Lung (tissue), 12 donors: ENCODE results near the gene PLIN4. TPM values are rescaled to one million over a fixed set of nuclear protein-coding genes. Genes with fewer than 3 reads are reported as not detected.

Source experiments
- ATAC-seq: fragments of 200-7000 bp; cut with Tn5 transposase; one replicate; pipeline ENCODE4 v1.9.1; 2020; ENCODE audit warnings: moderate number of reproducible peaks; ENCODE audit not compliant: insufficient read depth, low FRiP score
- DNase-seq, 3 donors: peaks; one replicate each; pipeline ENCODE4 v3.0.0-alpha.2; 2013 to 2017
- H3K27ac ChIP-seq, 2 donors: one replicate each; pipeline ENCODE4 v1.5.1; 2013; ENCODE audit warnings: mild to moderate bottlenecking in 2 of 2, moderate library complexity in 2 of 2, control low read depth in 1 of 2, inconsistent platforms in 1 of 2, low read depth in 1 of 2, low read length in 1 of 2
- H3K27me3 ChIP-seq, 3 donors: one replicate each; pipeline ENCODE4 v1.5.1; 2013; ENCODE audit warnings: low read length in 2 of 3; ENCODE audit not compliant: control insufficient read depth in 3 of 3, insufficient read depth in 3 of 3
- H3K36me3 ChIP-seq, 4 donors: one replicate each; pipeline ENCODE4 v1.5.1; 2013; ENCODE audit warnings: low read length in 4 of 4, mild to moderate bottlenecking in 1 of 4, moderate library complexity in 1 of 4; ENCODE audit not compliant: control insufficient read depth in 4 of 4, insufficient read depth in 4 of 4
- H3K4me1 ChIP-seq, 5 donors: one replicate each; pipeline ENCODE4 v1.5.1; 2013; ENCODE audit warnings: low read length in 5 of 5, mild to moderate bottlenecking in 2 of 5, moderate library complexity in 1 of 5; ENCODE audit not compliant: control insufficient read depth in 5 of 5, insufficient read depth in 5 of 5
- H3K4me3 ChIP-seq: one replicate; pipeline ENCODE4 v1.5.1; 2013; ENCODE audit warnings: mild to moderate bottlenecking, control low read depth, moderate library complexity
- H3K9ac ChIP-seq, 2 donors: one replicate each; pipeline ENCODE4 v1.5.1; 2013; ENCODE audit warnings: low read length in 2 of 2, control low read depth in 1 of 2; ENCODE audit not compliant: insufficient read depth in 1 of 2
- H3K9me3 ChIP-seq, 4 donors: one replicate each; pipeline ENCODE4 v1.5.1; 2013; ENCODE audit warnings: low read length in 3 of 4, mild to moderate bottlenecking in 1 of 4, moderate library complexity in 1 of 4; ENCODE audit not compliant: control insufficient read depth in 4 of 4, insufficient read depth in 3 of 4
- WGBS, 2 donors: extraction: QIAGEN DNeasy Blood & Tissue Kit; methylation state at CpG; one replicate each; pipeline ENCODE4 v1.1.7; 2013; 5-methylcytosine and 5-hydroxymethylcytosine counted together
- polyA plus RNA-seq, 2 donors: library from polyadenylated mRNA; stranded (reverse); fragments of 200-250 nt; gene quantifications; one replicate each; pipeline ENCODE4 v1.2.1, GENCODE V29; 2013
- total RNA-seq, 2 donors: library from RNA; depleted of rRNA in 1 of 2; stranded (reverse); fragments of >200 nt in 1 of 2; gene quantifications; one replicate each; pipeline ENCODE4 v1.2.1, GENCODE V29; 2014 to 2021
- TF ChIP-seq, protein P1 (sequence below): IDR thresholded peaks from 2 replicates; pipeline ENCODE4 v1.5.1; 2012; ENCODE audit warnings: mild to moderate bottlenecking; ENCODE audit errors: control extremely low read depth, extremely low read depth
- donor health status: control.
- donor health status: control.
- donor health status: Bipolar disorder and iron deficiency.
- donor health status: healthy.
- donor health status: DM: yes; HTN: yes; CAD: no.

The PLIN4 gene
- total and polyA plus RNA-seq, 4 donors: 0.85 to 5.0 (median 3.8) TPM

DNA sequence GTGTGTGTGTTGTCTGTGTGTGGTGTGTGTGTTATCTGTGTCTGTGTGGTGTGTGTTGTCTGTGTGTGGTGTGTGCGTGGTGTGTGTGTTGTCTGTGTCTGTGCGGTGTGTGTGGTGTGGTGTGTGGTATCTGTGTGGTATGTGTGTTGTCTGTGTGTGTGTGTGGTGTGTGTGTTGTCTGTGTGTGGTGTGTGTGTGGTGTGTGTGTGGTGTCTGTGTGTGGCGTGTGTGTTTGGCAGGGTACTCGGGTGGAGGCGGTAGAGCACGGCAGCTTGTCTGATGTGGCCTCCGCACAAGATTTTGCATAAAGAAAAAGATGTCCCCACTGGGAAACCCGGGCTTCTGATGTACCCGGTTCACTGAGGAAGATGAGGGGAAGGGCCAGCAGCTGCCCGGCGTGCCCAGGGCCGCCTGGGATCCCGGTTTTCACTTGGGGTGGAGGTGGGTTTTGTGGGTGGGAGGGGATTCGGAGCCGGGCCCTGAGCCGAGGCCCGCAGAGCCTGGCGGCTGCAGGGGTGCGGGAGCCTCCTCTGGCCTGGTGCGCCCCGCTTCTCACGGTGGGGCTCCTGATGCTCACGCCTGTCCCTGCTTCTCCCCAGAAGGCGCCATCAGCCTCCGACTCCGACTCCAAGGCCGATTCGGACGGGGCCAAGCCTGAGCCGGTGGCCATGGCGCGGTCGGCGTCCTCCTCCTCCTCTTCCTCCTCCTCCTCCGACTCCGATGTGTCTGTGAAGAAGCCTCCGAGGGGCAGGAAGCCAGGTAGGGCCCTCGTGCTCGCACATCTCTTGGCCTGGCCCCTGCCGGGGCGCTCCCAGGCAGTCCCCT lies 25.0 kb downstream of the PLIN4 start:
- no peaks in the 10 kb centered on the region for H3K27me3 ChIP-seq
- 96 to 97% methylated on average over 32 to 41 of the region's 41 CpGs for WGBS, 2 donors
- H3K27ac ChIP-seq: no peak overlapping the region
- H3K4me3 ChIP-seq: no peak overlapping the region
- ATAC-seq: no peak
- H3K9me3 ChIP-seq: peaks cover 0 to 6% (median 0%) of the 10 kb centered on the region in 4 donors
- H3K4me1 ChIP-seq: no peaks in the 10 kb centered on the region
- DNase-seq: no peak
- H3K9ac ChIP-seq: no peak overlapping the region
- peaks cover 6 to 71% (median 25%) of the 10 kb centered on the region in 4 donors for H3K36me3 ChIP-seq
- TF ChIP-seq, protein P1, sequence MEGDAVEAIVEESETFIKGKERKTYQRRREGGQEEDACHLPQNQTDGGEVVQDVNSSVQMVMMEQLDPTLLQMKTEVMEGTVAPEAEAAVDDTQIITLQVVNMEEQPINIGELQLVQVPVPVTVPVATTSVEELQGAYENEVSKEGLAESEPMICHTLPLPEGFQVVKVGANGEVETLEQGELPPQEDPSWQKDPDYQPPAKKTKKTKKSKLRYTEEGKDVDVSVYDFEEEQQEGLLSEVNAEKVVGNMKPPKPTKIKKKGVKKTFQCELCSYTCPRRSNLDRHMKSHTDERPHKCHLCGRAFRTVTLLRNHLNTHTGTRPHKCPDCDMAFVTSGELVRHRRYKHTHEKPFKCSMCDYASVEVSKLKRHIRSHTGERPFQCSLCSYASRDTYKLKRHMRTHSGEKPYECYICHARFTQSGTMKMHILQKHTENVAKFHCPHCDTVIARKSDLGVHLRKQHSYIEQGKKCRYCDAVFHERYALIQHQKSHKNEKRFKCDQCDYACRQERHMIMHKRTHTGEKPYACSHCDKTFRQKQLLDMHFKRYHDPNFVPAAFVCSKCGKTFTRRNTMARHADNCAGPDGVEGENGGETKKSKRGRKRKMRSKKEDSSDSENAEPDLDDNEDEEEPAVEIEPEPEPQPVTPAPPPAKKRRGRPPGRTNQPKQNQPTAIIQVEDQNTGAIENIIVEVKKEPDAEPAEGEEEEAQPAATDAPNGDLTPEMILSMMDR: no peak

GRCh38 chr19:4492337-4493103 lies 25.8 kb downstream of the PLIN4 start:
- Histone ChIP-seq H3K4me3 (no peak overlapping the region), H3K27ac (no peak overlapping the region), H3K27me3 (no peaks in the 10 kb centered on the region), H3K9ac (no peak overlapping the region), H3K9me3 (peaks cover 0 to 6% (median 0%) of the 10 kb centered on the region in 4 donors), H3K36me3 (peaks cover 6 to 66% (median 26%) of the 10 kb centered on the region in 4 donors), H3K4me1 (no peaks in the 10 kb centered on the region)
- no peak for DNase-seq
- TF ChIP-seq, protein P1: no peak
- WGBS, 2 donors: 98 to 100% methylated on average over 3 of the region's 3 CpGs
- no peak for ATAC-seq

DNA sequence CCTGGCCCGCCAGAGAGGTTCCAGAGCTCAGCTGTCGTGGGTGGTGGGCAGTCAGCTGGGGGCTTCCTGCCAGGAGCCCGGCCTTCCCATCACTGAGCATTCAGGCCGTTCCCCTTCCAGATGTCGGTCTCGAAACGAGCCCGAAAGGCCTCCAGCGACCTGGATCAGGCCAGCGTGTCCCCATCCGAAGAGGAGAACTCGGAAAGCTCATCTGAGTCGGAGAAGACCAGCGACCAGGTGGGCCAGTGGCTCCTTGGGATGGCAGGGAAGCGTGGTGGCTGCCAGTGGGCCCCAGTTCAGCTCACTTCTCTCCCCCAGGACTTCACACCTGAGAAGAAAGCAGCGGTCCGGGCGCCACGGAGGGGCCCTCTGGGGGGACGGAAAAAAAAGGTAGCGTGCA lies 26.8 kb downstream of the PLIN4 start:
- Histone ChIP-seq H3K27ac (no peak overlapping the region), H3K4me3 (no peak overlapping the region), H3K9me3 (peaks cover 0 to 6% (median 0%) of the 10 kb centered on the region in 4 donors), H3K4me1 (no peaks in the 10 kb centered on the region), H3K9ac (no peak overlapping the region), H3K27me3 (no peaks in the 10 kb centered on the region), H3K36me3 (peaks cover 6 to 66% (median 26%) of the 10 kb centered on the region in 4 donors)
- WGBS, 2 donors: 97% methylated on average over 21 of the region's 21 CpGs
- no peak for DNase-seq
- ATAC-seq: no peak
- TF ChIP-seq, protein P1: no peak
